GM10847 (cell line): ENCODE results near the gene ZNF507.

Source experiments
- POLR2A ChIP-seq: IDR thresholded peaks from 2 replicates; pipeline ENCODE4 v1.6.1; 2011; ENCODE audit not compliant: insufficient read length; ENCODE audit errors: extremely low read depth

Gene ZNF507

DNA sequence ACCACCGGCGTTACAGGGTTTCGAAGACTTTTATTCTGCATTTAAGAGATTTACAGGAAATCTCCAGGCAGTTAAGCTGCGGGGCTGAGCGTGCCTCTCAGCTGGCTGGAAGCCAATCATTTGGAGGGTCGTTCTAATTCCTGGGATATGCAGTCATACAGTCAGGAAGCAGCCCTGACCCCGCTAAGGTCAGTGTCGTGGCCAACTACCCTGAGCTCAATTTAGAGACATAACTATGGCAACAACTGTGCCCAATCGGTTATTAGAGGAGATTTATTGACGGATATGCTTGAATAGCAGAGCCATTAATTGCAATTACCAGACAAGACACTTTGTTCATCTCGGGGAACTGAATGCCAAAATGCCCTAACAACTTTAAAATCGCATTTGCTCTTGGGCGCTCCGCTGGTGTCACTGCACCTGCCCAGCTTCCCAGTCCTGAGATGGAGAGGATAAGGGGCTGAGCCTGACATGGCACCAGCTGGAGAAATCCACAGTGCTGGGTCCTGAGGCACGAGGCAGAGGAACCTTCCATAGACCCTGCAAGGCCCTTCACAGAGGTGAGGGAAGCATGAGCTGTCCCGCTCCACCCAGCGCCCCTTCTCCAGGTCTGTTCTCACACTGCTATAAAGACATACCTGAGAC, 15.1 kb upstream of the ZNF507 start:
- no peak for TF ChIP-seq POLR2A

GRCh38 chr19:32333227-32333626, 12.2 kb upstream of the ZNF507 start:
- TF ChIP-seq POLR2A: no peak

GRCh38 chr19:32336259-32337083, 8.9 kb upstream of the ZNF507 start:
- TF ChIP-seq POLR2A: no peak

DNA sequence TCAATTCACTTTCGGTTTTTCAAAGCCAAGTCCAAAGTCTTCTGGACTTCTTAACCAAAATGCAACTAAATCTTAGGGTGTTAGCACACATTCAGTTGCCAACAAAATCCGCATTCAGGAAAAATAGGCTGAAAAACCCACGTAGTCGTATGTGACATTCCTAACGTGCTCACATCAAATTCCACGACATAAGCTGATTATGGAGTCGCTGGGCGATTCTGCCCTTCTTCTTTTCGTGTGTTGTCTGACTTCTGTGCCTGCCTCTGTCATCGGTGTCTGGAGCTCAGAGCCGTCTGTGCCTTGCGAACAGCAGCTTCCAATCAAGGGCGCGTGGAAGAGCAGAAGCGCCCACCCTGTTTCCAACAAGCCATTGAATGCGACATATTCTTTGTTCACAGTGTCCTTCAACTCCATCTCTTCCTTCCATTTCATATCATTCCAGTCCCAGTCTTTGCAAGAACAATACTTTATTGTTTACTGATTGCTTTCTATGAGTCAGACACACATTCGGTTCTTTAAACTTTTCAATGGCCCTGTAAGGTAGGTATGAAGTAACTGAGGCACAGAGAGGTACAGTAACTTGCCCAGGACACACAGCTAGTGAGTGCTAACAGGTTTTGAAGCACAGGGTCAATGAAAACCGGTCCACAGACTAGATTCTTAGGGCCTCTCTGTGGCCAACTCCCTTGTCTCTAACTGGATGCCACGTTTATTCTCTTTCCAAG, 8.2 kb upstream of the ZNF507 start:
- no peak for TF ChIP-seq POLR2A

DNA sequence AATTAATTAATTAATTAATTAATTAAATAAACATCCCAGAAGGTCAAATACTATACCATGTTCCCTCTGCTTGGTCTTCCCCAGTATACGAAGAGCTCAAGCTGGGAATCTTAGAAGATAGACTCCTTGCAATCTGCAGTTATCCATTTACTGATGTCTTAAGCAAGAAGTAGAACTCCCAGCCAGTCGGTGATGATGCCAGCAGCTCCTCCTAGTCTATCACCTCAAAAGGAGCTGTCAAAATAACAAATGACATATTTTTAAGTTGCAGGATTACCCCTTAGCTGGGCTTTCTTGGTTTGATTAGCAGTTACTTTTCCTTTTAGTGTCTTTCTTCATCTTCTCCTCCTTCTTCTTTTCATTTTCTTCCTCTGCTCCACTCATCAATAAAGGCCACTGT, 6.0 kb upstream of the ZNF507 start:
- TF ChIP-seq POLR2A: no peak

GRCh38 chr19:32339988-32340874, 5.2 kb upstream of the ZNF507 start:
- no peak for TF ChIP-seq POLR2A

- TF ChIP-seq POLR2A: no peak
Measured at GRCh38 chr19:32342695-32343094, 2.7 kb upstream of the ZNF507 start.

DNA sequence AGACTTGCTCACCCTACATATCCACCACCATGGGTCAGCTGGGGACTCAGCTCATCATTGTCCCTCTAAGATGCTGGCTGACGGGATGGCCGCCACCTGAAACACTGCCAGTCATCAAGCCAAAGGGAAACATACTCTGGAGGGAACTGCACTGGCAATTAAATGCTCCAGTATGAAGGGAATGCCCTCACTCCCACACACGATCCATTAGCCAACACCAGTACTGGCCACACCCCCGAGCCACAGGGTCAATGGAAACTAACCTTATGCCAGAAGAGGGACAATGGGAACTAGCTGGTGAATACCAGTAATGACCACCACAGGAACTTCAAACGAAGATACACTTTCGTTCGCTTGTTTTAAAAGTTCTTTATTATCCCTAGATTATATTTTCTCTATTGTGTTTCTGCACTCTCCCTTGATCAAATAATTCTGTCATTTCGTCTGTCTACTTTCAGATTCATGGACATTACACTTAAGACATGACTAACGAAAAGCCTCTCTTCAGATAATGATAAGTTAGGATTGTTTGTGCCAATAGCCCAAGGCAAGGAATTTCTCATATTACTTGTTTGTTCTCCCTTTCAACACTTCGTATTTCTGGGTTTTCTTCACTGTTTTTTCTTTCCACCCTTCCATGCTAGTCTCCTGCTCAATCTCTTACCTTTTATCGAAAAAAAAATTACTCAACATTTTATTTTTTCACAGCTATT, 1.7 kb upstream of the ZNF507 start:
- no peak for TF ChIP-seq POLR2A

DNA sequence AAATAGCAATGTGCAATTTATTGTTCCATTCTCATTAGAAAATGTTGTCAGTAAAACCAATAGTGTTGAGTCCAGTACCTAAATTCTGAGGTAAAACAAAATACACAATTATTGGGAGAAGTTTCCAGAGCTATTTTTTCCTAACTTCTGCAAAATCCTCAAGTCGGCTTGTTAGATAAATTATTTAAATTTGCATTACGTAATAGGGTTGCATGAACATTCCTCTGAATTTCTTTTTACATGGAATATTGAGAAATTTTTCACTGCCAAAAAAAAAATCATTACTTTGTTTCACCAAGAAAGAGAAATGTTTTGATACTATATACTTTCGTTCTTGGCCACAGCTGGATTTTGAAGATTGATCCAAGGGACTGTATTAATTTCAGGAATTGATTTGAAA, 1.5 kb downstream of the ZNF507 start:
- TF ChIP-seq POLR2A: no peak

DNA sequence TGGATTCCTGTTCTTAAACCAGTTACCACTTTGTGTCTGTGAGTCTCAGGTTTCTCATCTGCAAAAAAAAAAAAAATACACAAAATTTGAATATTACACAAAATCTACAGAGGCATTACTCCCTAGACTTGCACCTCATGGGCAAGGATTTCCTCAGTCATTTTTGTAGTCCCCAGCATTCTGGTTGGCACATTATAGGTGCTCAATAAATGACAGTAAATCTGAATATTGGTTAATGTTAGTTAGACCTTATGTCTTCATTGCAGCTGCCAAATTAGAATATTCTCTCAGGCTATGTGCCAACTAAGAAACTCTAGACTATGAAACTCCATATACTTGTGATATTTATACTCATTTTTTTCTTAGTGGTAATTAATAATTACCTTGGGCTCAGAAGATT, 2.2 kb downstream of the ZNF507 start:
- no peak for TF ChIP-seq POLR2A

GRCh38 chr19:32349051-32349450, 3.6 kb downstream of the ZNF507 start:
- no peak for TF ChIP-seq POLR2A

DNA sequence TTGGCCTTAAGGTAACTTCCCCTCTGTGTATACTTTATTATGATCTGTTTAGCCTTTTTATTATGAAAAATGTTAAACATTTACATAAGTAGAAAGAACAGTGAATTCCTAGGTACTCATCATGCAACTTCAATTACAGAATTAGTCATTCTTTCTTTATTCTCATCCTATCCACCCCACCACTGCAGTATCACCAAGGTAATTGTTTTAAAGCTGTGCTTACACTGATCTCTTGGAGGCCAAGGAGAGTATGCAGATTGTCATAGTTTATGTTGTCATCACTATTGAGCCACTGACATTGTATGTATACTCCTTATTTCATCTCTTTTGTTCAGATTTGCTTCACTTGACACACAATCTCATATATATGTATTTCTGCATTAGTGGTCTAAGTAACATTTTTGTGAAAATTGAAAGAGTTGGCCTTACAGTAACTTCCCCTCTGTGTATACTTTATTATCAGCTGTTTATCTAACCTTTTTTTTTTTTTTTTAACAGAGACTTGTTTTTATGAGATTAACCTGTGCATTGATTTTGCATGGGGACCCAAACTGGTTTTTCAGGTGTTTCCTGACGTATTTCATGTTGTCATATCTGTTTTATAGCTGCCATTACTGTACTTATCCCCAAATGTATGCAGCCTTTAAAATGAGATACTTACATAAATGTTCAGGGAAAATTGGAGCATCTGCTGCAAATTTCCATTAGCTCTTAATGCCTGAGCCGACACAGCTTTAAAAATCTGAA, 4.5 kb downstream of the ZNF507 start:
- TF ChIP-seq POLR2A: no peak

GRCh38 chr19:32350471-32350865, 5.1 kb downstream of the ZNF507 start:
- no peak for TF ChIP-seq POLR2A

DNA sequence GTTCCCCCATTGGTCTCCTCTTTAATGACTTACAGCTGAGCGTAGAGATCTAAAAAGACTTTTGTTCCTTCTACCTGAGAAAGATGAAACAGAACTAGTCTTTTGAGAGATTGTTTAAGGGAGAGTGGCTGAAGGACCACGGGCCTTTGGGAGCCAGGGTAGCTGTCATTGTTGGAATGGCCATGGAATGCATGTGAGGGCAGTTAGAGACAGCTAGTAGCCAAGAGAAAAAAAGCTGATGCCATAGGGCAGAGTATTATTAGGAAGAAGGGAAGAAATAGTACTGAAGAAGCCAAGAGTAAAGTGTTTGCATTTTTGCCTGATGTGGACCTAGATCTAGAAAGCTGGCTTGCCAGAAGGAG, 5.6 kb downstream of the ZNF507 start:
- TF ChIP-seq POLR2A: no peak
